Naive thymus-derived CD4-positive, alpha-beta T cell (primary cell): Measurements from ENCODE around the gene GRIK4. TPM values are rescaled to one million over a fixed set of nuclear protein-coding genes. Genes with fewer than 3 reads are reported as not detected.

ENCODE experiments used
- ATAC-seq: fragments of 150-1000 bp; cut with Tn5 transposase; 2 replicates; pipeline ENCODE4 v1.10.0; 2021; ENCODE audit warnings: mild to moderate bottlenecking, moderate library complexity
- CTCF ChIA-PET: fragments of 350-600 bp; sonication (Branson Sonifier 250); formaldehyde crosslinking; loops from one replicate; lab custom pipeline; 2021; ENCODE audit warnings: antibody characterized with exemption; lab: Charles Lee
- POLR2A ChIA-PET: fragments of 350-600 bp; sonication (Branson Sonifier 250); formaldehyde crosslinking; loops from one replicate; lab custom pipeline; 2021; ENCODE audit warnings: antibody characterized with exemption, inconsistent platforms; lab: Charles Lee
- DNase-seq, 9 donors: peaks; one replicate each; pipeline versions ENCODE4 v3.0.0 to v3.0.0-alpha.2; 2020 to 2022; ENCODE audit warnings: mixed read lengths in 1 of 9
- H3K27ac ChIP-seq: one replicate; pipeline ENCODE4 v1.7.0; 2013; ENCODE audit warnings: mild to moderate bottlenecking, low read depth, low read length, moderate library complexity
- H3K27me3 ChIP-seq, 2 donors: one replicate each; pipeline ENCODE4 v1.7.0; 2013; ENCODE audit warnings: low read length in 2 of 2, mild to moderate bottlenecking in 2 of 2, moderate library complexity in 2 of 2; ENCODE audit not compliant: control insufficient read depth in 2 of 2, insufficient read depth in 2 of 2
- H3K36me3 ChIP-seq, 3 experiments: 1 replicate in 2 of 3; 2 replicates in 1 of 3; pipeline ENCODE4 v1.7.0; 2013; ENCODE audit warnings: low read length in 3 of 3, mild to moderate bottlenecking in 3 of 3, moderate library complexity in 1 of 3; ENCODE audit not compliant: insufficient read depth in 3 of 3, control insufficient read depth in 2 of 3
- H3K4me1 ChIP-seq, 2 donors: one replicate each; pipeline ENCODE4 v1.7.0; 2013; ENCODE audit warnings: low read length in 2 of 2, mild to moderate bottlenecking in 2 of 2, moderate library complexity in 1 of 2; ENCODE audit not compliant: control insufficient read depth in 2 of 2, insufficient read depth in 2 of 2
- H3K4me3 ChIP-seq: 2 replicates; pipeline ENCODE4 v1.7.0; 2013; ENCODE audit warnings: mild to moderate bottlenecking, low read length
- H3K9me3 ChIP-seq, 3 experiments: 1 replicate in 2 of 3; 2 replicates in 1 of 3; pipeline ENCODE4 v1.7.0; 2013; ENCODE audit warnings: low read length in 3 of 3; ENCODE audit not compliant: control insufficient read depth in 2 of 3
- H3K27ac Mint-ChIP-seq, 9 donors: one replicate each; pipeline ENCODE4 v1.8.0; 2020 to 2022; ENCODE audit warnings: mixed read lengths in 9 of 9, mild to moderate bottlenecking in 8 of 9, moderate library complexity in 5 of 9, inconsistent platforms in 2 of 9
- H3K27me3 Mint-ChIP-seq, 5 donors: one replicate each; pipeline ENCODE4 v1.8.0; 2021 to 2022; ENCODE audit warnings: mixed read lengths in 5 of 5, mild to moderate bottlenecking in 1 of 5
- H3K36me3 Mint-ChIP-seq, 5 donors: one replicate each; pipeline ENCODE4 v1.8.0; 2020 to 2022; ENCODE audit warnings: mixed read lengths in 5 of 5, mild to moderate bottlenecking in 3 of 5, inconsistent platforms in 1 of 5
- H3K4me1 Mint-ChIP-seq, 7 donors: one replicate each; pipeline ENCODE4 v1.8.0; 2020 to 2022; ENCODE audit warnings: mixed read lengths in 7 of 7, mild to moderate bottlenecking in 3 of 7, inconsistent platforms in 1 of 7
- H3K4me3 Mint-ChIP-seq, 10 donors: one replicate each; pipeline ENCODE4 v1.8.0; 2020 to 2022; ENCODE audit warnings: mild to moderate bottlenecking in 10 of 10, mixed read lengths in 10 of 10, moderate library complexity in 6 of 10, inconsistent platforms in 2 of 10
- H3K9me3 Mint-ChIP-seq, 11 donors: one replicate each; pipeline ENCODE4 v1.8.0; 2020 to 2022; ENCODE audit warnings: mixed read lengths in 11 of 11, mild to moderate bottlenecking in 4 of 11, inconsistent platforms in 1 of 11, moderate library complexity in 1 of 11
- intact Hi-C, 2 donors: fragments of 100-400 bp; cut with micrococcal nuclease; formaldehyde crosslinking; loops; one replicate each; pipeline ENCODE4 v1.15.1; 2023
- polyA plus RNA-seq, 2 donors: library from polyadenylated mRNA; unstranded; fragments of 300-500 nt; fragmentation: Illumina TruSeq; gene quantifications; one replicate each; pipeline ENCODE4 v1.2.3, GENCODE V29; 2021
- total RNA-seq, 6 experiments: library from RNA in 5 of 6; stranded (reverse) in 5 of 6; gene quantifications; 1 replicate in 5 of 6; 2 replicates in 1 of 6; pipeline ENCODE4 v1.2.3 and lab custom pipeline; 2021 to 2026

The GRIK4 gene
- total and polyA plus RNA-seq, 7 experiments from 2014 or later = 0.93 to 3.8 TPM; not detected in 5

- DNase-seq (no peak), ATAC-seq (no peak)
- intact Hi-C loops = no loop called here
- Mint-ChIP-seq H3K4me3 (no peak overlapping the region), H3K36me3 (no peaks in the 10 kb centered on the region), H3K4me1 (peaks cover 0 to 8% (median 0%) of the 10 kb centered on the region in 7 donors), H3K27me3 (peaks cover 35 to 48% (median 41%) of the 10 kb centered on the region in 5 donors), H3K9me3 (peaks cover 0 to 2% (median 0%) of the 10 kb centered on the region in 11 donors), H3K27ac (no peak overlapping the region)
- Histone ChIP-seq H3K36me3 (no peaks in the 10 kb centered on the region), H3K4me3 (no peak overlapping the region), H3K27me3 (peaks cover 0 to 4% of the 10 kb centered on the region in 2 donors), H3K4me1 (no peaks in the 10 kb centered on the region), H3K9me3 (no peaks in the 10 kb centered on the region), H3K27ac (no peak overlapping the region)
- CTCF ChIA-PET = no interaction called here
- POLR2A ChIA-PET = no interaction called here
Measured at GRCh38 chr11:120562806-120563425, 51.4 kb downstream of the GRIK4 start.

- no peak for ATAC-seq
- Histone ChIP-seq H3K4me1 (no peaks in the 10 kb centered on the region), H3K27me3 (peaks cover 0 to 4% of the 10 kb centered on the region in 2 donors), H3K36me3 (no peaks in the 10 kb centered on the region), H3K27ac (no peak overlapping the region), H3K4me3 (no peak overlapping the region), H3K9me3 (no peaks in the 10 kb centered on the region)
- Mint-ChIP-seq H3K9me3 (peaks cover 0 to 2% (median 0%) of the 10 kb centered on the region in 11 donors), H3K27ac (no peak overlapping the region), H3K36me3 (no peaks in the 10 kb centered on the region), H3K4me3 (no peak overlapping the region), H3K27me3 (peaks cover 39 to 56% (median 41%) of the 10 kb centered on the region in 5 donors), H3K4me1 (peaks cover 0 to 8% (median 0%) of the 10 kb centered on the region in 7 donors)
- intact Hi-C loops = no loop called here
- ChIA-PET CTCF (no interaction called here), POLR2A (no interaction called here)
- DNase-seq = no peak
Measured at GRCh38 chr11:120563703-120564572, 52.4 kb downstream of the GRIK4 start.

- Histone ChIP-seq H3K4me1 (no peaks in the 10 kb centered on the region), H3K4me3 (no peak overlapping the region), H3K27ac (no peak overlapping the region), H3K36me3 (no peaks in the 10 kb centered on the region), H3K9me3 (no peaks in the 10 kb centered on the region), H3K27me3 (peaks cover 0 to 4% of the 10 kb centered on the region in 2 donors)
- Mint-ChIP-seq H3K36me3 (no peaks in the 10 kb centered on the region), H3K27me3 (peaks cover 41 to 64% (median 46%) of the 10 kb centered on the region in 5 donors), H3K27ac (no peak overlapping the region), H3K9me3 (peaks cover 0 to 2% (median 0%) of the 10 kb centered on the region in 11 donors), H3K4me3 (no peak overlapping the region), H3K4me1 (peaks cover 0 to 8% (median 0%) of the 10 kb centered on the region in 7 donors)
- DNase-seq = peak in 1 of 9 donors; percentile 50
- peak; percentile 44 for ATAC-seq
- intact Hi-C loops = no loop called here
- CTCF ChIA-PET = no interaction called here
- POLR2A ChIA-PET = no interaction called here
Measured at GRCh38 chr11:120564573-120565311, 53.2 kb downstream of the GRIK4 start.

- Mint-ChIP-seq H3K36me3 (no peaks in the 10 kb centered on the region), H3K4me1 (peaks cover 0 to 8% (median 0%) of the 10 kb centered on the region in 7 donors), H3K27ac (no peak overlapping the region), H3K4me3 (no peak overlapping the region), H3K27me3 (peaks cover 43 to 67% (median 47%) of the 10 kb centered on the region in 5 donors), H3K9me3 (peaks cover 0 to 2% (median 0%) of the 10 kb centered on the region in 11 donors)
- Histone ChIP-seq H3K27me3 (peaks cover 0 to 4% of the 10 kb centered on the region in 2 donors), H3K4me3 (no peak overlapping the region), H3K27ac (no peak overlapping the region), H3K9me3 (no peaks in the 10 kb centered on the region), H3K36me3 (no peaks in the 10 kb centered on the region), H3K4me1 (no peaks in the 10 kb centered on the region)
- no peak for DNase-seq
- ATAC-seq = no peak
- intact Hi-C loops = no loop called here
- ChIA-PET CTCF (no interaction called here), POLR2A (interaction anchor here (0.5 kb wide), 1 partner anchor 135 kb away, joined by 7 read pairs; no protein-coding TSS in a partner anchor)
Measured at GRCh38 chr11:120565466-120566155, 54.1 kb downstream of the GRIK4 start.

GRCh38 chr11:120566176-120566575 is 54.6 kb downstream of the GRIK4 start:
- DNase-seq = no peak
- H3K27me3 Mint-ChIP-seq = peaks cover 45 to 67% (median 49%) of the 10 kb centered on the region in 5 donors

More at GRCh38 chr11:120566176-120566575, 54.6 kb downstream of the GRIK4 start:
- peaks cover 0 to 2% (median 0%) of the 10 kb centered on the region in 11 donors for H3K9me3 Mint-ChIP-seq
- no peak overlapping the region for H3K27ac Mint-ChIP-seq
- H3K4me3 Mint-ChIP-seq = no peak overlapping the region
- intact Hi-C loops = no loop called here
- POLR2A ChIA-PET = interaction anchor here (0.5 kb wide), 1 partner anchor 134 kb away, joined by 7 read pairs; no protein-coding TSS in a partner anchor
- no peaks in the 10 kb centered on the region for H3K36me3 ChIP-seq
- peaks cover 0 to 4% of the 10 kb centered on the region in 2 donors for H3K27me3 ChIP-seq
- peaks cover 0 to 8% (median 0%) of the 10 kb centered on the region in 7 donors for H3K4me1 Mint-ChIP-seq
- H3K9me3 ChIP-seq = no peaks in the 10 kb centered on the region
- H3K27ac ChIP-seq = no peak overlapping the region
- H3K4me1 ChIP-seq = no peaks in the 10 kb centered on the region
- H3K36me3 Mint-ChIP-seq = no peaks in the 10 kb centered on the region
- CTCF ChIA-PET = interaction anchor here (0.6 kb wide), 1 partner anchor 628 kb away, joined by 3 read pairs; no protein-coding TSS in a partner anchor
- ATAC-seq = no peak
- no peak overlapping the region for H3K4me3 ChIP-seq
